Skeletal muscle tissue (tissue), 4 donors: ENCODE results near the gene CNIH1. TPM values are rescaled to one million over a fixed set of nuclear protein-coding genes. Genes with fewer than 3 reads are reported as not detected.
A peak's percentile ranks its signal among the peaks of the same experiment; 100 is the strongest.

Source experiments
- H3K27ac ChIP-seq: one replicate; pipeline ENCODE4 v1.7.0; 2013; ENCODE audit warnings: mild to moderate bottlenecking, low read depth, low read length, inconsistent platforms
- H3K27me3 ChIP-seq, 3 donors: one replicate each; pipeline ENCODE4 v1.7.0; 2013; ENCODE audit warnings: low read length in 3 of 3; ENCODE audit not compliant: control insufficient read depth in 3 of 3, insufficient read depth in 3 of 3
- H3K36me3 ChIP-seq, 3 donors: one replicate each; pipeline ENCODE4 v1.7.0; 2013; ENCODE audit warnings: low read length in 3 of 3; ENCODE audit not compliant: control insufficient read depth in 3 of 3, insufficient read depth in 3 of 3
- H3K4me1 ChIP-seq, 3 donors: one replicate each; pipeline ENCODE4 v1.7.0; 2013; ENCODE audit warnings: low read length in 3 of 3, mild to moderate bottlenecking in 3 of 3; ENCODE audit not compliant: control insufficient read depth in 3 of 3, insufficient read depth in 3 of 3
- H3K4me3 ChIP-seq, 3 donors: one replicate each; pipeline ENCODE4 v1.7.0; 2013; ENCODE audit warnings: low read length in 3 of 3
- H3K9ac ChIP-seq, 3 donors: one replicate each; pipeline ENCODE4 v1.7.0; 2013; ENCODE audit warnings: low read length in 3 of 3, mild to moderate bottlenecking in 3 of 3, moderate library complexity in 2 of 3, low read depth in 1 of 3
- H3K9me3 ChIP-seq, 3 donors: one replicate each; pipeline ENCODE4 v1.7.0; 2013; ENCODE audit warnings: low read length in 3 of 3; ENCODE audit not compliant: control insufficient read depth in 3 of 3
- total RNA-seq: library from RNA; depleted of rRNA; stranded (reverse); fragments of >200 nt; gene quantifications from one replicate; pipeline ENCODE4 v1.2.3, GENCODE V29; 2014
- donor health status: Osteomylitis.

CNIH1 gene
- total RNA-seq, 1 donor from 2014 or later, result 30.8 TPM

DNA sequence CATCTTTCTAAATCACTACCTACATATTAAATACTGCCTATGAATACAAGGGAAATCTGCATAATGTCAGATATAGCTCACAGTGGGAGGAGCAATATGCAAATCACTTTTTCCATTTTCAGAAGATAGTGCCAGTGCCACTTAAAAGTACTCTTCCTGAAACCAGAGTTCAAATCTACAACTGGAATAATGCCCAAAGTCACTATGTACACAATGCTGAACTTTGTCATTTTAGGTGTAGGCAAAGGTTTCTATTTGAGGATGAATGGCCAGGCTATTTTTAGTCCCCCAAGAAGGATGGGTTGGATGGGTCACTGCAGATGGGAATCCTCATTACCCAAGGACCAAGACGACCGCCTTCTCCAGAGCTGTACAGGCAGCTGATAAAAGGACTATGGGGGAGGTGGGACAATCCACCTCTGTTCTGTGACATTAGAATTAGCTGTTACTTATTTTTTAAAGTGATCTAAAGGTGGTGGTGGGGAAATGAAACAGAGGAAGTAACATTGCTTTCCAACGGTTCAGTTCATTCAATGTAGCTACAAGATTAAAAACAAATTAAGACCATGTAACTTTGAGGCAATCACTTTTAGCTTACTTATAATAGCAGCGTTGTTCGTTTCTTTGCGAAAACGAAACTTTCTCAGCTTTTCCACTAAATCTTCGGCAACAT lies 42.0 kb upstream of the CNIH1 start:
- Histone ChIP-seq H3K9ac (no peak overlapping the region), H3K4me3 (no peak overlapping the region), H3K27me3 (no peaks in the 10 kb centered on the region), H3K9me3 (no peaks in the 10 kb centered on the region), H3K36me3 (peaks cover 0 to 16% (median 0%) of the 10 kb centered on the region in 3 donors), H3K4me1 (peaks cover 5 to 27% (median 10%) of the 10 kb centered on the region in 3 donors), H3K27ac (no peak overlapping the region)

DNA sequence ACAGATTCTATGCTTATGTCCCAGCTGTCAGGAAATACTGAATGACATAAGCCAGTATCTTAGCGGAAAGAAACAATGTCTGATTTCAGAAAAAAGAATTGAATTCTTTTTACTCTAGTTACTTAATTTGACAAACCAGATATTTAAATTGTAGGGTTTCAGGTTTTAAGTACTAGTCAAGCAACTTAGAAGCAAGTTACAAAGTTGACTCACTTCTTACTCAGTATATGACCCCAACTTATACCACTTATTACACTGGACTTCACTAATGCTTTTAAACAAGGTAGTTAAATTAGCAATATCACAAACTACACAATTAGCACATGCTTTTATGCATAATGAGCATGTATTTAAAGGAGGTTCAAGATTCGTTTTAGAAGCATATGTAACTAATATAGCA lies 40.5 kb upstream of the CNIH1 start:
- Histone ChIP-seq H3K27ac (no peak overlapping the region), H3K9ac (no peak overlapping the region), H3K27me3 (no peaks in the 10 kb centered on the region), H3K4me1 (peaks cover 0 to 19% (median 6%) of the 10 kb centered on the region in 3 donors), H3K9me3 (no peaks in the 10 kb centered on the region), H3K36me3 (peaks cover 0 to 16% (median 0%) of the 10 kb centered on the region in 3 donors), H3K4me3 (no peak overlapping the region)

DNA sequence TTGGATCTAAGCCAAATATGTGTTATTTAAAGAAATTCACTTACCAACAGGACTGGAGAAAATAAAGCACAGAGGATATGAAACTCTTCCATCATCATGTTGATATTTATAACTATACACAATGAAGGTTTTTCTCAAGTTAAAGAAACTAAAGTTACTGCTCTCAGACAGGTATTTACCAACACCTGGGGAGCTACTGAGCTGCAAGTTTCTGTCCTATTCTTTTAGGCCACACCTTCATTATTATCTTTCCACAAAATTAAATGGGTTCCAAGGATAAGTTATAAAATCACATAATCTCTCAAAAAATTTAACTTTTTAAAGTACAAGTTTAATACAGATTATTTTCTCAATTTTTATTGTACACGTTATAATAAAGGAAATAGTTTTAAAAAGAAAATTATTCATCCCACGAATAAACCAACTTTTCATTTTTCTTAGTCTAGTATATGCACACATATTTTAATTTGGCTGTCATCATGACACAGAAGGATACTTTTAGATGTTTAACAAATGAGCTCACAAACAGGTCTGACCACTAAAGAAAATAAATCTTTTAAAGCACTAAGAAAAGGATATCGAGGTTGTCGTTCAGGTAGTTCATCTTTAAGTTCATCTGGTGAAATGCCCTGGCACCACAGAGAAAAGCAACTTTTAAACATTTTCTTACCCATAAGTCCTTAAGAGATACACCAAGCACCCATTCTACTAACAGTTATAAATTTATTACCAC lies 39.8 kb upstream of the CNIH1 start:
- H3K27me3 ChIP-seq, result no peaks in the 10 kb centered on the region
- H3K36me3 ChIP-seq, result peaks cover 0 to 19% (median 0%) of the 10 kb centered on the region in 3 donors
- no peak overlapping the region for H3K9ac ChIP-seq
- no peak overlapping the region for H3K4me3 ChIP-seq
- H3K27ac ChIP-seq, result no peak overlapping the region
- H3K4me1 ChIP-seq, result peaks cover 0 to 15% (median 6%) of the 10 kb centered on the region in 3 donors
- no peaks in the 10 kb centered on the region for H3K9me3 ChIP-seq

DNA sequence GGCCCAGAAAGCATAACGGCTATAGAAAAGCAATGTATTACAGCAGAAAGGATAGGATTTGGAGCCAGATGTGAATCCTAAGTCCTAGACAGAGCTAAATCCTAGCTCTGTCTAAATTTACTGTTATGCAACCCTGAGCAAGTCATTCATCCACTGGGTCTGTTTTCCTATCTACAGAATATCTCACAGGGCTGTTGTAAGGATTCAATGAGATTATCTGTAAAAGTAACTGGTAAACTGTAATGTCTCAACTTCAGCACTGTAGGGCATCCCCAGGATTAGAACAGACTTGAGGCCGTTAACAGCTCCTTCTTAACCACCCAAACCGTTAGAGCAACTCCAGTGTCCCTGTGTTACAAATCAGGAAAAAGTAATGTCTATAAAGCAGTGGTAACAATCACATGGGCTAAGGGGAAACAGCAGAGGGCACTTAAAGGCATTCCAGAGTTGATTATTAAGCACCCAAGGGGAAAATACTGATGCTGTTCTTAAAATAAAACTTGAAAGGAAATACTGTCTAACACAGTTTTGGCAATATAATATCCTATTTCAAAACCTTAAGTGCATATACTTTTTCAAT lies 37.6 kb upstream of the CNIH1 start:
- H3K36me3 ChIP-seq, result peaks cover 0 to 19% (median 3%) of the 10 kb centered on the region in 3 donors
- H3K4me3 ChIP-seq, result no peak overlapping the region
- H3K9ac ChIP-seq, result peak overlapping the region in 1 of 3 donors; percentile 11
- H3K27ac ChIP-seq, result peak overlapping the region; percentile 40
- H3K9me3 ChIP-seq, result no peaks in the 10 kb centered on the region
- H3K27me3 ChIP-seq, result no peaks in the 10 kb centered on the region
- peaks cover 0 to 15% (median 6%) of the 10 kb centered on the region in 3 donors for H3K4me1 ChIP-seq

DNA sequence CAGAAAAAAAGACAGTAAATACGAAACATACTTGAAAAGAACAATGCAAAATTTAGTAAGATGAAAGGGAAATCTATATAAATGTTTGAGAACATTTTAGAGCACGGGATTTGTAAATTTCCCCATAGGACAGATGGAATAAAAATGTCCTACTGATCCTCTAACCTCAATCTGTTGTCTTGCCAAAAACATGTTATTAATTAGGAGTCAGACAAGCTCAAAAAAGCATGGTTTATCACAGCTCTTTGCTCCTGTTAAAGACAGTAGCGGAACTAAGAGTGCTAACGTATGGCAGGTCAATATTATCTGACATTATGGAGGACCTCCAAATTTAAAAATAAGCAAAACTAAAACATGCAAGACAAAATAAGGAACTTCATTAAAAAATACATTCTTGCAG lies 34.7 kb upstream of the CNIH1 start:
- peaks cover 0 to 6% (median 3%) of the 10 kb centered on the region in 3 donors for H3K36me3 ChIP-seq

DNA sequence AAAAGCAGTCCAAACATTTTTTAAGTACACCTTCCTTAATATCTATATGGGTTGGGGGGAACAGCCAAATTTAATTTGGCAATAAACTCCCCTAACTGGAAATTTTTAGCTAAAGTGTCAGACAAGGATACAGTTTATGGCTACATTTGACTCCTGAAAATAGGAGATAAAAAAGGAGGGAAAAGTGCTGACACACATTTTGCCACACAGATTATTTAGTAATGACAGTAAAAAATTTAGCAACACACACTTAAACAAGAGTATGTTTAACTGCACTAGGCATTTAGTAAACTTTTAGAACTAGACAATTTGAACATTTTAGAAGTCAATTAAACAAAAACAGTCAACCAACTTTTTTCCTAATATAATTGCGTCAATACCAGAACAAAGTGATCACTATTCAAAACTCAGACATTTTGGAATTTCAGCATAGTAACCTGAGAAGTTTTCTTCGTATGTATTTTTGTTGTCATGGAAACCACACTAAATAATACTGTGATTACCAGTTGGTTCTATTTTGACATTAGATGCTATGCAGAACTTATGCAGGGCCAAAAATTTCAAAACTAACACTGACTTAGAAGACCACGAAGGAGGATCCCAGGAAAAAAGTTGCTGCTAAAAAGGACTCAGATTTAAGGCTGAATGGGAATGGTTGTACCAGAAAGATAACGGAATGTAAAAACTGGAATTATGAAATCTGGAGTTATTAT lies 34.2 kb upstream of the CNIH1 start:
- Histone ChIP-seq H3K9me3 (no peaks in the 10 kb centered on the region), H3K4me3 (no peak overlapping the region), H3K36me3 (peaks cover 3 to 6% (median 4%) of the 10 kb centered on the region in 3 donors), H3K4me1 (peaks cover 0 to 8% (median 6%) of the 10 kb centered on the region in 3 donors), H3K27ac (no peak overlapping the region), H3K27me3 (no peaks in the 10 kb centered on the region), H3K9ac (no peak overlapping the region)

More for the DNA sequence above, 34.7 kb upstream of the CNIH1 start:
- no peaks in the 10 kb centered on the region for H3K9me3 ChIP-seq
- H3K9ac ChIP-seq, result no peak overlapping the region
- no peaks in the 10 kb centered on the region for H3K27me3 ChIP-seq
- H3K4me1 ChIP-seq, result peaks cover 0 to 8% (median 6%) of the 10 kb centered on the region in 3 donors
- no peak overlapping the region for H3K27ac ChIP-seq
- H3K4me3 ChIP-seq, result no peak overlapping the region

DNA sequence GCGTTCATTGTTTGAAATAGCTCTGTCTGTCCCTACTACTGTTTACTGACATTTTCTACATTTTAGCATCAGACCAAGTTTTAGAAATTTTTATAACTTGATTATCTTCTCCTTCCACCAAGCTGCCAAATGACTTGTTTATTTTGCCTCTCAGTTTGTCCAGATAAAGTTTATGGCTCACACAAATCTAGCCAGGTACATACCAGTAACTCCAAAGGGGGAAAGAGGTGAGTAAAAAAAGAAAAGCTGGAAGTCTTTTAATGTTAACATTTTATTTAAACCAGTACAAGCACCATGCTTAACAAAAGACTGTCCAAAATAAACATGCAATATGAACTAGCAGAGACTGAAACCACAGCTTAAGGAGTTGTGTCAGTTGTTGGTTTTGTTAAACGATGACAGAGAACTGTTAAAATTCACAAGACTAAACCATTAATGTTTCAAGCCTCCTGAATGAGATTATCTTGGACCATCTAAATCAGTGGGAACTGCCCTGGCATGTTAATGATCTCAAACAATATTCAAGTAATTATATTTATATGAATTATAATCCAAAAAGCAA lies 33.1 kb upstream of the CNIH1 start:
- H3K27me3 ChIP-seq, result no peaks in the 10 kb centered on the region
- no peak overlapping the region for H3K27ac ChIP-seq
- no peaks in the 10 kb centered on the region for H3K9me3 ChIP-seq
- peaks cover 3 to 6% (median 5%) of the 10 kb centered on the region in 3 donors for H3K36me3 ChIP-seq
- no peak overlapping the region for H3K4me3 ChIP-seq
- no peak overlapping the region for H3K9ac ChIP-seq
- peaks cover 0 to 8% (median 6%) of the 10 kb centered on the region in 3 donors for H3K4me1 ChIP-seq

DNA sequence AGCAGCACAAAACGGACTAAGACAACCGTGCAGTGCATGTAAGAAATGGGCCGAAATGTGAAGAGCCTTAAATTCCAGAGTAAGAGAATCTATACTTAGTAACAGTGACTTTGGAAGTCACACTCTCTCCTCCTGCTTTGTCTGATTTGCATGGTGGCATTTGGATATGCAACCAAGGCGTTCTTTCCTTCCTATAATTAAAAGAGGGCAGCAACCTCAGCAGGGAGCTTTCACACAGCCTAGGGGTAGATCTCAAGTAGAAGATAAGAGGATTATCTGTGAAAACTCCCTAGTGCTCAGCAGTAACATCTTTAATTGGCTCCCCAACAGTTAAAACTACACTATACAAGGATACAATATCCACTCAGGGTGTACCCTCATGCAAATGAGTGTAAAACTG lies 31.1 kb upstream of the CNIH1 start:
- Histone ChIP-seq H3K4me1 (no peaks in the 10 kb centered on the region), H3K4me3 (no peak overlapping the region), H3K36me3 (peaks cover 3 to 6% (median 5%) of the 10 kb centered on the region in 3 donors), H3K9me3 (no peaks in the 10 kb centered on the region), H3K9ac (no peak overlapping the region), H3K27me3 (no peaks in the 10 kb centered on the region), H3K27ac (no peak overlapping the region)

DNA sequence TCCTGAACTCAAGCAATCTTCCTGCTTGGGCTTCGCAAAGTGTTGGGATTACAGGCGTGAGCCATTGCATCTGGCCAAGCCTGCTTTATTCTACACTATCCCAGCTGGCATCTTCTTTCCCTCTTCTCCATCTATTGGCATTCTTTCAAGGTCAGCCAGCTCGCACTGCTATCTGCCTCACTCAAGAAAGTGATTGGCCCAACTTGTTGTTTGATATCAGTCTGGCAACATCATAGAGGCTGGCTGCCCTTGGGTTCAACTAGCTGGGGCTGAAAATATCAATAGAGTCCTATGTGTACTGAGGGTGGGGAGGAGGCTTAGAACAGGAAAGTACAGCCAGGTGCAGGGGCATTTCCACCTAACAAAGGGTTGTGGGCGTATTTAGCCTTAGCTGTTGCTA lies 30.5 kb upstream of the CNIH1 start:
- H3K9me3 ChIP-seq, result no peaks in the 10 kb centered on the region

More for the DNA sequence above, 30.5 kb upstream of the CNIH1 start:
- no peak overlapping the region for H3K9ac ChIP-seq
- H3K27ac ChIP-seq, result no peak overlapping the region
- H3K27me3 ChIP-seq, result no peaks in the 10 kb centered on the region
- H3K4me1 ChIP-seq, result no peaks in the 10 kb centered on the region
- H3K4me3 ChIP-seq, result no peak overlapping the region
- H3K36me3 ChIP-seq, result peaks cover 3 to 6% (median 5%) of the 10 kb centered on the region in 3 donors
